Measurements from ENCODE around the gene PRPF39. TPM values are rescaled to one million over a fixed set of nuclear protein-coding genes. Genes with fewer than 3 reads are reported as not detected.

The PRPF39 gene
- polyA plus RNA-seq, 2 of the 4 experiments (the other 2 are of a cell fraction), result 24.4 to 57.5 TPM

GRCh38 chr14:45133683-45134050 lies 49.8 kb downstream of the PRPF39 start (continued):
- TF ChIP-seq NR3C1 (IDR thresholded peaks at IDR 0.05) (no peak), HOXB5 (CRISPR knock-in tag; IDR thresholded peaks at IDR 0.05) (no peak)

DNA sequence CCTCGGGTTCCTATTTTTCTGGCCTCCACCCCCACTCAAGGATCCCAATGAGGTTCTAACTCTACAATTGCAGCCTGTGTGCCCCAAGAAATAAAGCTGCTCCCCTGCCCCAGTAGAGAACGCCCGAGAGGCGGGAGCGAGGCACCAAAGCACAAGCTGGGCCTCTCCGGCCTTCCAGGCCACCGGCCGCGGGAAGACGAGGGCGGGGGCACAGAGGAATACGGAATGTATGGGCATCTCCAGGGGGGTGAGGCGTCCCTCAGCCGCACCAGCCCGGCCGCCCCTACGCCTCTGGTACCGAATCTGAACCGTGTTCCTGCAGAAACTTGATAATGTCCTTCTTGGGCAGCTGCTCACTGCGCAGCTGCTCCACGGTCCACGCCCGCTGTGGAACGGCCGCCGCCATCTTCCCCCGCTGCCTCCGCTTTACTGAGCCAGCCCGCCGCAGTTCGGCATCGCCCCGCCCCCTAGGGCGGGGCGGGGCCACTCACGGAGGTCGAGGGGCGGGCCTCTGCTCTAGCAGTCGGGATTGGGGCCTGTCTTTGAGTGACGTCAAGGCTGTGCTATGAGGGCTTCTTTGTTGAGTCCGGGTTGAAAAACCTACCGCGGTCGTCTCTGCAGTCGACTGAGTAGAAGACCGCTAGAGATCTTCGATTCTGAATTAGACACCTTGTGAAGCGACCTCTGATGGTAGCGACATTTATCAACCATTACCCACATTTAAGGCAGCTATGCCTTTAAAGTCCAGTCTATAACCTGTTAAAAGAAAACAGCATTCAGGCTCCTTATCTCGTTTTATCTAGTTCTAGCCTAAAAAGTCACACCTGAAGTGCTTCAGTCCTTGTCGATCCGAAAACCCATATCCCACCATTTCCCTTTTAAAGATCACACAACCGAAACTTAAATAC lies 50.4 kb downstream of the PRPF39 start, which contains the start of gene FKBP3:
Gene FKBP3, minus strand, starts transcription at position 431 of the 908 bp plus-strand sequence. Its CDS starts 25 bp downstream, at position 406.
- Histone ChIP-seq H3K9me3 (no peaks in the 10 kb centered on the region), H3K4me1 (peaks cover 20% of the 10 kb centered on the region), H3K4me3 (peak within 1 kb of the TSS; percentile 78), H3K4me2 (peak within 1 kb of the TSS; percentile 85), H3K27ac (peak within 1 kb of the TSS; percentile 91 to 96)
- WGBS (ENCODE audit: missing lambda C conversion rate), result under 1% methylated on average over 27 of the region's 53 CpGs
- DNase-seq (ENCODE audit: low read depth in 1 of 2, low spot score in 1 of 2) (peak; percentile 97 to 99), ATAC-seq (peak; percentile 93 to 94), FAIRE-seq (peak; percentile 65)
- ChIA-PET CTCF (interaction anchor here (0.6 to 1.5 kb wide), 6 partner anchors 25 to 225 kb away, joined by 3 to 8 read pairs (median 4); no protein-coding TSS in a partner anchor), POLR2A (interaction anchor here (1.2 to 1.6 kb wide), 3 partner anchors 50 to 172 kb away, joined by 5 to 12 read pairs (median 6); partner anchors contain the start of genes KLHL28, MIS18BP1, PRPF39 and TOGARAM1)
- TF ChIP-seq KDM1A (IDR thresholded peaks at IDR 0.05; ENCODE audit: low read depth), result no peak
- no peak for TF ChIP-seq NFE2L2 (conservative IDR thresholded peaks at IDR 0.05; ENCODE audit: low read length)
- TF ChIP-seq MAFK (IDR thresholded peaks at IDR 0.05; ENCODE audit: partially characterized antibody), result no peak
- peak; percentile 87 for TF ChIP-seq POLR2A (IDR thresholded peaks at IDR 0.05; ENCODE audit: low read length)
- TF ChIP-seq PBX3 (IDR thresholded peaks at IDR 0.05), result peak; percentile 81
- no peak for TF ChIP-seq POLR2AphosphoS2 (conservative IDR thresholded peaks at IDR 0.05; ENCODE audit: low read length)
- TF ChIP-seq EHF (CRISPR knock-in tag; IDR thresholded peaks at IDR 0.05), result no peak
- peak; percentile 19 to 28; a peak in 1 of 5 replicates for TF ChIP-seq RAD21 (conservative IDR thresholded peaks at IDR 0.05 in 1 of 2, IDR thresholded peaks at IDR 0.05 in 1 of 2)
- TF ChIP-seq RNF2 (IDR thresholded peaks at IDR 0.05; ENCODE audit: borderline replicate concordance, low read depth), result no peak
- TF ChIP-seq ESRRA (IDR thresholded peaks at IDR 0.05; ENCODE audit: borderline replicate concordance, low read length), result no peak
- no peak for TF ChIP-seq TP53 (CRISPR knock-in tag; IDR thresholded peaks at IDR 0.05)
- TF ChIP-seq RCOR1 (IDR thresholded peaks at IDR 0.05; ENCODE audit: low read depth, low read length), result no peak
- TF ChIP-seq, protein P1, sequence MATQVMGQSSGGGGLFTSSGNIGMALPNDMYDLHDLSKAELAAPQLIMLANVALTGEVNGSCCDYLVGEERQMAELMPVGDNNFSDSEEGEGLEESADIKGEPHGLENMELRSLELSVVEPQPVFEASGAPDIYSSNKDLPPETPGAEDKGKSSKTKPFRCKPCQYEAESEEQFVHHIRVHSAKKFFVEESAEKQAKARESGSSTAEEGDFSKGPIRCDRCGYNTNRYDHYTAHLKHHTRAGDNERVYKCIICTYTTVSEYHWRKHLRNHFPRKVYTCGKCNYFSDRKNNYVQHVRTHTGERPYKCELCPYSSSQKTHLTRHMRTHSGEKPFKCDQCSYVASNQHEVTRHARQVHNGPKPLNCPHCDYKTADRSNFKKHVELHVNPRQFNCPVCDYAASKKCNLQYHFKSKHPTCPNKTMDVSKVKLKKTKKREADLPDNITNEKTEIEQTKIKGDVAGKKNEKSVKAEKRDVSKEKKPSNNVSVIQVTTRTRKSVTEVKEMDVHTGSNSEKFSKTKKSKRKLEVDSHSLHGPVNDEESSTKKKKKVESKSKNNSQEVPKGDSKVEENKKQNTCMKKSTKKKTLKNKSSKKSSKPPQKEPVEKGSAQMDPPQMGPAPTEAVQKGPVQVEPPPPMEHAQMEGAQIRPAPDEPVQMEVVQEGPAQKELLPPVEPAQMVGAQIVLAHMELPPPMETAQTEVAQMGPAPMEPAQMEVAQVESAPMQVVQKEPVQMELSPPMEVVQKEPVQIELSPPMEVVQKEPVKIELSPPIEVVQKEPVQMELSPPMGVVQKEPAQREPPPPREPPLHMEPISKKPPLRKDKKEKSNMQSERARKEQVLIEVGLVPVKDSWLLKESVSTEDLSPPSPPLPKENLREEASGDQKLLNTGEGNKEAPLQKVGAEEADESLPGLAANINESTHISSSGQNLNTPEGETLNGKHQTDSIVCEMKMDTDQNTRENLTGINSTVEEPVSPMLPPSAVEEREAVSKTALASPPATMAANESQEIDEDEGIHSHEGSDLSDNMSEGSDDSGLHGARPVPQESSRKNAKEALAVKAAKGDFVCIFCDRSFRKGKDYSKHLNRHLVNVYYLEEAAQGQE (IDR thresholded peaks at IDR 0.05), result no peak
- TF ChIP-seq BHLHE40 (IDR thresholded peaks at IDR 0.05; ENCODE audit: low read depth, low read length), result no peak
- TF ChIP-seq RFX5 (IDR thresholded peaks at IDR 0.05), result no peak
- no peak for TF ChIP-seq FOSL2 (IDR thresholded peaks at IDR 0.05)
- no peak for TF ChIP-seq FOSL2 (CRISPR knock-in tag; IDR thresholded peaks at IDR 0.05)
- TF ChIP-seq ZNF302 (CRISPR knock-in tag; IDR thresholded peaks at IDR 0.05), result no peak
- TF ChIP-seq CEBPB (IDR thresholded peaks at IDR 0.05), result no peak
- TF ChIP-seq NR3C1 (IDR thresholded peaks at IDR 0.05), result no peak
- TF ChIP-seq USF2 (IDR thresholded peaks at IDR 0.05), result no peak
- TF ChIP-seq CHD2 (IDR thresholded peaks at IDR 0.05; ENCODE audit: low read length, partially characterized antibody), result no peak
- no peak for TF ChIP-seq CHD4 (IDR thresholded peaks at IDR 0.05; ENCODE audit: borderline replicate concordance)
- peak; percentile 26; the same call in 1 of the 3 replicates for TF ChIP-seq SMC3 (IDR thresholded peaks at IDR 0.05)
- no peak for TF ChIP-seq HOXB13 (CRISPR knock-in tag; IDR thresholded peaks at IDR 0.05; ENCODE audit: low read depth)
- TF ChIP-seq SREBF2 (IDR thresholded peaks at IDR 0.05), result no peak
- TF ChIP-seq ATOH8 (CRISPR knock-in tag; IDR thresholded peaks at IDR 0.05; ENCODE audit: low read depth), result no peak
- TF ChIP-seq CTCF (IDR thresholded peaks at IDR 0.05), result peak; percentile 37
- no peak for TF ChIP-seq EP300 (IDR thresholded peaks at IDR 0.05)
- peak; percentile 37; the same call in 1 of the 2 replicates for TF ChIP-seq KDM5A (IDR thresholded peaks at IDR 0.05)
